ENCODE measurements around the gene SGMS1.
"Not testable (repeated sequence)": the region's sequence is repeated elsewhere in the genome, so short reads cannot be mapped to it uniquely, and the experiment has no call there.

Gene SGMS1

DNA sequence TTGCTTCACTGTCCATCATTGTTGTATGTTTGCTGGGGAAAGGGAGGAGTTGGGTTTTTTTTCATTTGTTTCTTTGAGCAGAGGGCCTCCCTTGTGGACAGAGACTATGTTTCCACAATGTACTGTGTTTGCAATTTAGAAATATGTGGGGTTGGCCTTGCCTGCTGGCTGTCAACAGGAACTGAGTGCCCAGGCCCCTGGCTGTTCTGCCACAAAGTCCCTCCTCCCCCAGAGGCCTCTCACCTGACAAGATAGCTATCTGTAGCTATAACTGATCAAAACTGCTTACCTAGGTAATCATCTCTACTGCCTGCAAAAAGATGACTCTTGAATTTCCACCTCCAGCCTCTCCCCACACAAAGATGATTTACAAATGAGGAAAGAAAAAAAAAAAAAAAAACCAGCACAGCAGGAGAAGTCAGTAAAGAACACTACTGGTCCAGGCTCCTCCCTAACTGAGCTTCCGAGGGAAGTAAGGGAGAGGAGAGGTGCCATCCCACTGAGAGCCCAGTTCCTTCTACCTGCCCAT, 121.8 kb downstream of the SGMS1 start:
- no peak for DNase-seq

GRCh38 chr10:50501478-50501877, 122.3 kb downstream of the SGMS1 start:
- DNase-seq, result no peak

GRCh38 chr10:50498465-50498864, 125.3 kb downstream of the SGMS1 start:
- no peak for DNase-seq

DNA sequence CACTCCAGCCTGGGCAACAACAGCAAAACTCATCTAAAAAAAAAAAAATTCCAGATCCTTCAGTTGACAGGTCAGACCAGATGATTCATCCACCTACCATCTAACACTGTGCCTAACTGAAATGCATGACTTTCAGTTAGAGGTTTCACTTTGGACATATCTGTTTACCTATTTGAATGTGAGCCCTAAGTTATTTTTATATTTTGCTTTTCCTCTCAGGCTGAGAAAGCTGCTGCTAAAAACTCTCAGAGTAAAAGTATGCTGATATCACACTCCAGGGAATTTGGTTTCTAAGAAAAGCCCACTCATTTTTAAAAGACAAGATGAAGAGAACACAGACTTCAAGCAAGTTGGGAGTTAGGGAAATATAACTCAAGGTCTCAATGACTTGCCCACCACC, 126.0 kb downstream of the SGMS1 start:
- no peak for DNase-seq

GRCh38 chr10:50496228-50496627, 127.5 kb downstream of the SGMS1 start:
- no peak for DNase-seq

DNA sequence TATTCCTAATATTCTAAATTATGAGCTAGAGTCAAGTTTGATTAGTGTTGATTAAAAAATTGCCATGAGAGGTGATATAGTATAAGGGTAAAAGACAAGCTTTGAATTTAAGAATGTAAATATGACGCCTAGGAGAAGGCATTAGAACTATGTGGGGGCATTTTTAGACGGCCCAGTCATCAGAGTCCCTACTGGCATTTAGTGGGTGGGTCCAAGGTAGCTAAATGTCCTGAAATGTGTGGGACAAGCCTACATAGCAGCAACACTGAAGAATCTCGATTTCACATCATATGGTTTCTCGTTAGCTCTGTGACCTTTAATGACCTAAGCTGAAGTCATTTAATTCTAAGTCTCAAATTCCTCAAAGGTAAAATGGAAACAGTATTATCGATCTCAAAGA, 133.5 kb downstream of the SGMS1 start:
- no peak for DNase-seq

DNA sequence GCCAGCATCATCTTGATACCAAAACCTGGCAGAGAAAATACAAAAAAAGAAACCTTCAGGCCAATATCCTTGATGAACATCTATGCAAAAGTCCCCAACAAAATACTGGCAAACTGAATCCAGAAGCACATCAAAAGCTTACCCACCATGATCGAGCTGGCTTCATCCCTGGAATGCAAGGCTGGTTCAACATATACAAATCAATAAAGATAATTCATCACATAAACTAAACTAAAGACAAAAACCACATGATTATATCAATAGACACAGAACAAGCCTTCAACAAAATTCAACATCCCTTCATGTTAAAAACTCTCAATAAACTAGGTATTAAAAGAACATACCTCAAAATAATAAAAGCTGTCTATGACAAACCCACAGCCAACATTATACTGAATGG, 139.2 kb downstream of the SGMS1 start:
- DNase-seq, result not testable (repeated sequence)

- no peak for DNase-seq
These were observed 143.4 kb downstream of the SGMS1 start for GRCh38 chr10:50480054-50481007.

- DNase-seq, result no peak
These were observed 146.2 kb downstream of the SGMS1 start for GRCh38 chr10:50477287-50478203.

DNA sequence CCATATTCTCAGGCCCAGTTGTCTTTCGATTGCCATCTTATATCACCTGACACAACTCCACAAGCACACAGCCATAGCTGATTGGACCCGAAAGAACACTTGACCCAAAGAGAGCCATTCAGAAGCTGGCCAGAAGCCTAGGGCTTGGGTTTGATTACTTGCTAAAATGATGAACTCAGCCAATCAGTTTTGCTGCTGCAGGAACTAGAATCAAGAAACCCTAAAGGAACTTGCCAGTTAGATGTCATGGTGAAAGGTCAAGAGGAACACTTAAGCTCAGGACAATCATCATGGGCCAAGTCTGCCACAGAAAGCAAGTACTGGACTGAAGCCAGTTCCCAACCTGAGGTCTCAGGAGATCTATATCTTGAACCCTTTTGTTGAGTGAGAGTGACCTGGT, 150.0 kb downstream of the SGMS1 start:
- no peak for DNase-seq

DNA sequence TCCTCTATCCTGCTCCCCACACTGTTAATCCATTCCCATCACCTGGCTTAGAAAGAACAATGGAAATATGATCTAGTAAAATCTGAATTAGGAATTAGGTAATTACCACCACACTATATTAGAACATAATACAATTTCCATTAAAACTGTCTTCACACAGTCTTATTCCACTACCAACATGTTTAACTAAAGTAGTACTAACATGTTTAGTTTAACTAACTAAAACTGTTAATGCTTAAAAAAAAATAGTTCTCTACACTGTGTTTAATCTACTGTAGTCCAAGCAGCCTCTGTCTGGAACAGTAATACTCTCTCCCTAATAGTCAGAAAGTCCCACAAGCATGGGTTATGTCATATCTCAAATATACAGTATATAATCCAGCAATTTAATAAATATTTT, 150.8 kb downstream of the SGMS1 start:
- DNase-seq, result no peak

GRCh38 chr10:50471583-50471975, 152.2 kb downstream of the SGMS1 start:
- DNase-seq, result no peak

DNA sequence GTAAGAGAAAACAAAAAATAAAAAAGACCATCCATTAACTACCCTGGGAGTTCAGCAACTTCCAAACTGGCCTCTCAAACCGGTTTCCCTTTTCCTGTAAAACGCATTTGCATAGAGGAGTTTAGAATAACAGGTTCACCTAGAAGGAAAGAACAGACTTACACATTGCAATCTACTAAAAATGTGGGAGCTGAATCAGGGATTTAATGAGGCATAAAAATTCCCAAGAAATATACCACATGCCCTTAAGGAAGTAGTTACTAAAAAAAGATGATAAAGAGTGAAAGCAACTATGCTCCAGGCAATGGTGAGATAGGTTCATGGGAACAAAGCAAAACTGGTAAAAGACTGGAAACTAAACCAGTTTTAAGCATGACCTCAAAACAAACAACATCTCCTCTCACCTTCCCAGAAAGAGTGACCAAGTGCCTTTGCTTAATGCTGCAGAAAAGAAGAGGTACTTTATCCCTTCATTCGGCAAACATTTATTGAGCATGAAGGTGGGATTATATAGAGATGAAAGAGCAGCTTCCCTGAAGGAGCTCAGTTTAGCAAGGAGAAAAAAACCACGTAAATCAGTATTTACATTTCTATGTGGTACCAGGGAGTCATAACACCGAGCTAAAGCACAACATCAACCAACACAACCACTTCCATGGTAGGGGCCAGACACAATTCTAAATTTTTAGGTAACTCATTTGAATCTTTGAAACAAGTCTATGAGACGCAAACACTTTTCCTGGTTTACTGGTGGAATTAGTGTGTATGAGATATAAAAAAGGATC, 152.8 kb downstream of the SGMS1 start:
- DNase-seq, result no peak

DNA sequence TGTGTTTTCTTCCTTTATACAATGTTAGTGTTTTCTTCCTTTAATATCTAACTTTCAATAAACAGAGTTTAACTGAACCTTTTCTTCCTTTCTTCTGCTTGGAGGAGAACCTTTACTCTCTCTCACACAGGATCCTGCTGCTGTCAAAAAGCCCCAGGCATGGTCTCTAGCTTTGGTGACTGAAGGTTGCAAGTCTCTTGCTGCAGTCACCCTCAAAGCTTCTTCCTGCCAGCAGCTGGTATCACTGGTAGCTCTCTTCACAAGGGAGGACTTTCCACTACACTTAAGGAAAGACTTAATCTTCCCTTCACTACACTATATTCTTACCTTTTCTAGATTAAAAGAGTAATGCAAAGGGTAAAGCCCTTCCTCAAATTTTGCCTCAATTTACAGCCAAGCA, 153.4 kb downstream of the SGMS1 start:
- DNase-seq, result no peak

- DNase-seq, result no peak
These were observed 154.0 kb downstream of the SGMS1 start for GRCh38 chr10:50469778-50470193.

GRCh38 chr10:50469288-50469687, 154.5 kb downstream of the SGMS1 start:
- no peak for DNase-seq

- no peak for DNase-seq
These were observed 156.5 kb downstream of the SGMS1 start for GRCh38 chr10:50467209-50467608.

DNA sequence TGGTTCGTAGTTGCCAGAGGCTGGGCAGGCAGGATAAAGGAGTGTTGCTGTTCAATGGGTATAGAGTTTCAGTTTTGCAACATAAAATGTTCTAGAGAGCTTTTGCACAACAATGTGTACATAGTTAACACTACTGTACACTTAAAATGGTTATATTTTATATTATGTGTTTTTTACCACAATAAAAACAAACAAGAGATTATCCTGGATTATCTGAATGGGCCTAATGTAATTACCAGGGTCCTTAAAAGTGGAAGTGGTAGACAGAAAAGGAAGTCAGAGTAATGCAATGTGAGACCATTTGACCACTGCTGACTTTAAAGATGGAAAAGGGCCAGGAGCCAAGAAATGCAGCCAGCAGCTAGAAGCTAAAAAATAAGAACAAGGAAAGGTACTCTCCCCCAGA, 159.7 kb downstream of the SGMS1 start:
- no peak for DNase-seq

GRCh38 chr10:50461834-50462233, 161.9 kb downstream of the SGMS1 start:
- no peak for DNase-seq

- DNase-seq, result no peak
These were observed 162.6 kb downstream of the SGMS1 start for GRCh38 chr10:50461123-50461522.

DNA sequence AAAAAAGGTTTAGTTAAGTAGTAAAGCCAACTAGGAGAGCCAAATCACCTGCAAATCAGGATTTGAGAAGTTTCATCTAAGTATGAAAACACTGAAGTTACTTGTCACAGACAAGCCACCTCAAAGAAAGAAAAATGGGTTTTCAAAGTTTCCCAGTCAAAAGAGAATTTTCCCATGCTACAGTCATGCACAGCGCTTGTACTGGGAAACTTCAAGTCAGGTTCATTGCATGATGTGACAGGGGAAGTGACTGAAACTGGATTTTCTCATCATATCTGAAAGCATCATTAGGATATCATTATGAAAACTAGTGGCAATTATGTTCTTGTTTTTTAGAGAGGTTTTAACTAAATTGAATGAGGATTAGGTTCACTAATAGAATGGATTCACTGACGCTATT, 167.0 kb downstream of the SGMS1 start:
- no peak for DNase-seq

GRCh38 chr10:50453940-50454339, 169.8 kb downstream of the SGMS1 start:
- DNase-seq, result no peak

DNA sequence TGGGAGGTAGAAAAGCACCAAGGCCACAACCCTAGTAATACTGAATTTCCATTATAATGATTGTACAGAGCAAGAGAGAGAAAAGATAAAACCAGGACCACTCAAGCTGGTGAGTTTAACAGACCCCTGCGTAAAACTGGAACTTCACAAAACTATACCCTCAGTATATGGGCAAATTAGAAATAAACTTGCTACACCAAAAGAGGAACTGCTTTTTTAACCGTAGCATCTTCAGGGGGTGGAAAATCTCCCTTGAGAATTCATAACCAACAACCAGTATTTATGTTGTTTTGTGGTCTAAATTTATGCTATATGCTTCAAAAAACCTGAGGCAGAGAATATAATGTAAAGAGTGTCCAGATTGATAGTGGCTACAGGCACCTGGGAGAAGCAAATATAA, 171.2 kb downstream of the SGMS1 start:
- no peak for DNase-seq

Data from CD4-positive, alpha-beta T cell treated with Interleukin-1 beta for 1 hour (primary cell).